Forelimb muscle (tissue), 1 donor: Measurements from ENCODE around the gene SPON1. TPM values are rescaled to one million over a fixed set of nuclear protein-coding genes. Genes with fewer than 3 reads are reported as not detected.
"Not testable (repeated sequence)": the region's sequence is repeated elsewhere in the genome, so short reads cannot be mapped to it uniquely, and the experiment has no call there.

Source experiments
- DNase-seq: peaks from one replicate; pipeline ENCODE4 v3.0.0-alpha.2; 2013; ENCODE audit warnings: low read depth
- polyA plus RNA-seq: library from polyadenylated mRNA; unstranded; fragments of 120-200 nt; gene quantifications from one replicate; pipeline ENCODE4 v1.2.1, GENCODE V29; 2013; ENCODE audit not compliant: insufficient read length

SPON1 gene
- polyA plus RNA-seq, 1 donor, result 18.9 TPM

- DNase-seq, result no peak
Measured at GRCh38 chr11:14270690-14271542, 308.4 kb downstream of the SPON1 start.

GRCh38 chr11:14273895-14274294 lies 311.4 kb downstream of the SPON1 start:
- no peak for DNase-seq

GRCh38 chr11:14275076-14275475 lies 312.6 kb downstream of the SPON1 start:
- no peak for DNase-seq

DNA sequence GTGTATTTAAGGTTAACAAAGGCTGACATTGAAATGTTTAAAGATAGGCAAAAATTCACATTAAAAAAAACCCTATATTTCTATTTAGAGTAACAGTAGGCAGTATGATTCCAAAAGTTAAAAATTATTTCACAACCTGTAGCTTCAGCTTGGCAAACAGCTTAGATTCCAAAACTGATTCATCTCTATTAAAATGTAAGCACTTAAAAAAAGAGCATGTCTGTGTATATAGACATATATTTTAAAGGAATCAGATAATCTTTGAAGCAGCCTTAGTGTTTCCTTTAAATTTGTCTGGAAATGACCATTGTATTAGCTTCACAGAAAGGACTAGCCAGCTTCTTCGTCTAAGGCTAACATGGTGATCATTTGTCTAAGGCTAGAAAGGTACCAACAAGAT lies 316.3 kb downstream of the SPON1 start:
- not testable (repeated sequence) for DNase-seq

GRCh38 chr11:14288189-14288935 lies 325.8 kb downstream of the SPON1 start:
- DNase-seq, result no peak

- no peak for DNase-seq
Measured at GRCh38 chr11:14290422-14290821, 327.9 kb downstream of the SPON1 start.

DNA sequence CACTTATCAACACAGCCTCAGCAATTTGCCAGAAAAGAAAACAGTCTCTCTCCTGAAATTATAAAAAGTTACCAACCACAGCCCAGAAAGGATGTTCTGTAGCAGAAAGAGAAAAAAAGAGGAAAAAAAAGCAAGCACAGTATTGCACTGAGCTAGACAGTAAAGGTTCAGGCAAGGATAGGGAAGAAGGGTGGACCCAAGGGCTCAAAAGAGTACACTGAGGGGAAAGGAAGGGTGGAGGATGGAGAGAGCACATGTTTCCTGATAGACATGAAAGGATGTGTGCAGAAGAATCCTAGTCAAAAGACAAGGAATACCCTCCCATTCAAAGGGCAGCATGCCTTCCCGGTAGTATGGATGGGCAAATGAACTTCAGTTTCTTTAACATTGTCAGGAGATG lies 337.4 kb downstream of the SPON1 start:
- DNase-seq, result no peak

GRCh38 chr11:14300661-14301304 lies 338.3 kb downstream of the SPON1 start:
- DNase-seq, result peak; percentile 40

DNA sequence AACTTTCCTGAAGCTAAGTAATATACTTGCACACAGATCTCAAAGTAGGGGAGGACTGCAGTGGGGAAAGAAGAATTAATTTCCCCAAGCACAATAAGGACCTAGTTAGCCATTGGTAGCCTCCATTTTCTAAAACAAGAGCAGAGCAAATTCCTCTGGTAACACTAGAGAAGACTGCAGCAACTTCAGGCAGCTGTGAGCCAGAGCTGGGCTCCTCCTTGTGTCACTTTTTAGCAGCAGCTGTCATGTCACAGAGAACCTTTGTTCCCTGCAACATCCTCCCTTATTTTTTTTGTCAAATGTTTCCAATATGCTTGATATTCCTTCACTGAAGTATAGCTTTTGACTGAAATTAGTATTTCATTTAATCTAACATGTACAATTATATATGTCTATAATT lies 342.1 kb downstream of the SPON1 start:
- DNase-seq, result no peak

DNA sequence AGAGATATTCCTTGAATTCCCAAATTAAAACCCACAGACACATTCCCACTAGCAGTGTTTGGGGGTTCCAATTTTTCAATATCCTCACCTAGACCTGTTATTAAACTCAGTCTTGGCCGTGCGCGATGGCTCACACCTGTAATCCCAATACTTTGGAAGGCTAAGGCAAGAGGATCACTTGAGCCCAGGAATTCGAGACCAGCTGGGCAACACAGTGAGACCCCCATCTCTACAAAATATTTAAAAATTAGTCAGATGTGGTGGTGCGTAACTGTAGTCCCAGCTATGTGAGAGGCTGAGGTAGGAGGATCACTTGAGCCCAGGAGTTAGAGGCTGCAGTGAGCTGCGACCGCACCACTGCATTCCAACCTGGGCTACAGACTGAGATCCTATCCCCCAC lies 343.1 kb downstream of the SPON1 start:
- no peak for DNase-seq

DNA sequence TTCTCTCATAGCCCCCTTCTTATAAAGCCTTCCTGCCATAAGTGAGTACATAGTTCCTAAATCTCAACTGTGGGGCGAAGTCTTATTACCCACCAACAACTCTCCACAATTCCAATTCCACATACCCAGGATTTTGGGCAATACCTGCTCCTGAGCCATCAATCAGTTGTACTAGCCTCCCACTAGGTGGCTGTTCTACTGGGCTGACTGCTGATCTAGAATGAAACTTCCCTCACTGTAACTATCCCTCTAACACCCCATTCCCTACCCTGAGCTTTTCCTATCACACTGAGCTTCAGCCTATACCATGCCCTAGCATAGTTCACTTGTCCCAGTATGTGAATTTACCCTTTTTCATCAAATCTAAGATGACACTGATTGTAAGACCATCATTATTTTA lies 344.0 kb downstream of the SPON1 start:
- DNase-seq, result no peak

GRCh38 chr11:14308114-14308896 lies 345.8 kb downstream of the SPON1 start:
- DNase-seq, result no peak

GRCh38 chr11:14308897-14309387 lies 346.4 kb downstream of the SPON1 start:
- no peak for DNase-seq

DNA sequence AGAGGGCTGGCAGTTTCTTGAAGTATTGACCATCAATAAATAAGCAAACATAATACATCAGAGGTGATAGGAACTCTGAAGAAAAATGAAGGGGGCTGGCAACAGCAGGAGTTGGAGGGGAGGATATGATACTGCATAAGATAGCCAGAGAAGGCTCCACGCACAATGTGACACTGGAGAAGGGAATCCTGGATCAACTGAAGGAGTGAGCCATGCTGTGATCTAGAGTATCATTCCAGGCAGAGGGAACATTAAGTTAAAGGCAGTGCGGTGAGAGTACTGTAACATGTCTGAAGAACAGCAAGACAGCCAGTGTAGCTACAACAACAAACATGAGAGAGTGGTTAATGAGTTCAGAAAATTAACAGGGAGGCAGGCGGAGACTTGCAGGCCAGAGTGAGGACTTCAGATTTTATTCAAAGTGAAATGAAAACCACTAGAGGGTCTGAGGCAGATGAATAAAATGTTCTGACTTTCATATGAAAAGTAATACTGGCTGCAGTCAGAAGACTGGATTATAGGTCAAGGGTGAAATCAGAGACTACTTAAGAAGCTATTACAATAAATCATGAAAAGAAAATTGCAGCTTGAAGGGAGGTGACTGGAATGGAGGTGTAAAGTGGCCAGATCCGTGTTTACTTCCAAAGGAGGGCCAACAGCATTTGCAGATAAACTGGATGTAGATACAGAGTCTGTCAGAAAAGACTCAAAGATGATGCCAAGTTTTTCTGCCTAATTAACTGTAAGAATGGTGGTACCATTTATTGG lies 347.1 kb downstream of the SPON1 start:
- DNase-seq, result no peak

DNA sequence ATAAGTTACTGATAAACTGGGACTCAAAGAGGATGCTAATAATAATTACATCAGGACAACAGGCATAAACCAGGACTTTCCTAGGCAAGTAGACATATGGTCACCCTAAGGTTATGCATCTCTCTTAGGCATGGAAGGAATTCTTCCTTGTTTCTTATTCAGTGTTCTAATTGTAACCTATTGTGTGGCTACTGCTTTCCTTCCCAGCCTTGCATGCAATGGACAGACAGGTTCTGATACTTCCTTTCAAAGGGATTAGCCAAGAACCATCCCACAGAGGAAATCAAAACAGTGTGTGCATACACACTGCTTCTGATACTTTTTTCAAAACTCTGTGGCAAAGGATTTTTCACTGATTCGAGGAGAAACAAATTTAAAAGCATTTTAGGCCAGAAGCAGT lies 348.2 kb downstream of the SPON1 start:
- no peak for DNase-seq

DNA sequence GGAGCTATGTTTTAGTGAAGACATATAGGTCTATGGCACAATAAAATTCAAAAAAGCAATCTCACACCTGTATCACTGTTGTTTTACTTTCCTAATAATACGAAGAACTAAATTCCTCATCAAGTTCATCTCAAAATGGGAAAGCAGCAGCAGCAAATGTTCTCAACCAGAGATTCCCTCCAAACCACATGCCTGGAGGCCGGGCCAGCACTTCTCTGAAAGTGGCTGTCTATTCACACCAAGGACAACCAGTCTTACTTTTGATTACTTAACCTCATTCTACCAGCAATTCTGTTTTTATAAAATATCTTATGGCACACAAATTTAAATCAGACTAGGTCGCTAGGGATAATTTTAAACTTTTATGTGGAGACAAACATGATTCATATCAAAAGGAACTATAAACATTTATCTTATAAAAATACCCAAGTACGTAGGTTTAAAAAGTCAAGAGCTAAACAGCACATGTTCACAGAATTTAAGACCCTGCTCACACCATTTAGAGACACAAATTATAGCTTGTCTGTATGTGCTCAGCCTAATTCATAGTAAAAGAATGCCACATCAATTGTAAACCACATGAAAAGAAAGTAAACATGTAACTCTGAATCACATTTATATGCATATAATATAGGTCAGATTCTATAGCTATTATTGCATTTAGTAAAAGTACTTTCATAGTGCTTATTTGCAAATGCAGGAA lies 350.4 kb downstream of the SPON1 start:
- no peak for DNase-seq

DNA sequence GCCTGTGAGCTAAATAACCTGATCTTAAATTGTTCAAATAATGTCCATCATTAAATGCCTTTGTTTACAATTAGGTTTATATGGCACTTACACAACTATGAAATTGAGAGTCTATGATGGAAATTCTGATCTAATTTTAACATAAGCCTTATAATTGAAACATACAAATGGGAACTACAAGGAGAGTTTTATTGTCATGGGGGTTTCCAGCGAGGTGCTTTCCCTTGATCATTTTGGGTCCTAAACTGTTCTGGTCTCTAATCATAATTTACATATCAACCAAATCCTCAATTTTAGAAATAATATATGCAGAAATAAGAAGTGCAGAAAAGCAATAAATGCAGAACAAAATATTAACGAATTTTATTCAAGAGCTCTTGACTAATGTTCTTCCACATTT lies 351.6 kb downstream of the SPON1 start:
- DNase-seq, result no peak

- DNase-seq, result no peak
Measured at GRCh38 chr11:14315130-14315529, 352.6 kb downstream of the SPON1 start.
